Trophoblast cell (in vitro differentiated cells and primary cell): ENCODE results near the gene SRA1.
A peak's percentile ranks its signal among the peaks of the same experiment; 100 is the strongest.

Experiments used
- DNase-seq, 2 donors: peaks; one replicate each; pipeline ENCODE4 v3.0.0-alpha.2; 2016
- H2AFZ ChIP-seq: 2 replicates; pipeline ENCODE4 v1.6.1; 2013; ENCODE audit warnings: low read length, moderate library complexity, mild to moderate bottlenecking; ENCODE audit not compliant: insufficient read depth, poor library complexity
- H2AK5ac ChIP-seq: 2 replicates; pipeline ENCODE4 v1.6.1; 2013; ENCODE audit warnings: mild to moderate bottlenecking, low read length
- H2BK120ac ChIP-seq: 2 replicates; pipeline ENCODE4 v1.6.1; 2013; ENCODE audit warnings: low read length, mild to moderate bottlenecking, moderate library complexity; ENCODE audit not compliant: insufficient read depth, poor library complexity
- H2BK12ac ChIP-seq: 2 replicates; pipeline ENCODE4 v1.6.1; 2013; ENCODE audit warnings: mild to moderate bottlenecking, low read length, moderate library complexity
- H2BK5ac ChIP-seq: 2 replicates; pipeline ENCODE4 v1.6.1; 2013; ENCODE audit warnings: low read length, low read depth, moderate library complexity, mild to moderate bottlenecking; ENCODE audit not compliant: poor library complexity
- H3K14ac ChIP-seq: 2 replicates; pipeline ENCODE4 v1.6.1; 2013; ENCODE audit warnings: mild to moderate bottlenecking, low read length
- H3K18ac ChIP-seq: 2 replicates; pipeline ENCODE4 v1.6.1; 2013; ENCODE audit warnings: mild to moderate bottlenecking, low read length
- H3K23ac ChIP-seq: 2 replicates; pipeline ENCODE4 v1.6.1; 2013; ENCODE audit warnings: low read length
- H3K27ac ChIP-seq: 2 replicates; pipeline ENCODE4 v1.5.1; 2013; ENCODE audit warnings: low read depth, mild to moderate bottlenecking, inconsistent platforms, low read length, moderate library complexity
- H3K27me3 ChIP-seq: 2 replicates; pipeline ENCODE4 v1.6.1; 2013; ENCODE audit warnings: inconsistent platforms, mild to moderate bottlenecking, low read length, moderate library complexity; ENCODE audit not compliant: insufficient read depth
- H3K36me3 ChIP-seq, 2 experiments: 1 replicate in 1 of 2; 2 replicates in 1 of 2; pipeline ENCODE4 v1.6.1; 2013; ENCODE audit warnings: low read length in 2 of 2, mild to moderate bottlenecking in 2 of 2, moderate library complexity in 1 of 2; ENCODE audit not compliant: insufficient read depth in 2 of 2, control insufficient read depth in 1 of 2
- H3K4ac ChIP-seq: 2 replicates; pipeline ENCODE4 v1.6.1; 2013; ENCODE audit warnings: low read depth, mild to moderate bottlenecking, low read length, moderate library complexity
- H3K4me1 ChIP-seq, 2 experiments: 1 replicate in 1 of 2; 2 replicates in 1 of 2; pipeline ENCODE4 v1.6.1; 2013; ENCODE audit warnings: low read length in 2 of 2, mild to moderate bottlenecking in 2 of 2, moderate library complexity in 1 of 2; ENCODE audit not compliant: insufficient read depth in 2 of 2, control insufficient read depth in 1 of 2
- H3K4me2 ChIP-seq: 2 replicates; pipeline ENCODE4 v1.6.1; 2013; ENCODE audit warnings: inconsistent platforms, mild to moderate bottlenecking, low read length, moderate library complexity
- H3K4me3 ChIP-seq: 2 replicates; pipeline ENCODE4 v1.5.1; 2013; ENCODE audit warnings: mild to moderate bottlenecking, low read depth, low read length, inconsistent platforms
- H3K79me1 ChIP-seq: one replicate; pipeline ENCODE4 v1.6.1; 2013; ENCODE audit warnings: low read length
- H3K79me2 ChIP-seq: 2 replicates; pipeline ENCODE4 v1.6.1; 2013; ENCODE audit warnings: low read length, mild to moderate bottlenecking; ENCODE audit not compliant: control insufficient read depth, insufficient read depth, poor library complexity
- H3K9ac ChIP-seq: 2 replicates; pipeline ENCODE4 v1.6.1; 2013; ENCODE audit warnings: mild to moderate bottlenecking, low read length
- H3K9me3 ChIP-seq: 2 replicates; pipeline ENCODE4 v1.6.1; 2013; ENCODE audit warnings: low read depth, mild to moderate bottlenecking, control low read depth, inconsistent platforms, low read length; ENCODE audit not compliant: insufficient read depth
- H4K12ac ChIP-seq: 2 replicates; pipeline ENCODE4 v1.6.1; 2013; ENCODE audit warnings: low read depth, mild to moderate bottlenecking, low read length, moderate library complexity
- H4K8ac ChIP-seq: 2 replicates; pipeline ENCODE4 v1.6.1; 2013; ENCODE audit warnings: low read depth, mild to moderate bottlenecking, low read length, moderate library complexity
- H4K91ac ChIP-seq: one replicate; pipeline ENCODE4 v1.6.1; 2013; ENCODE audit warnings: low read depth, mild to moderate bottlenecking, low read length, moderate library complexity
- WGBS: extraction: QIAGEN DNeasy Blood & Tissue Kit; methylation state at CpG from one replicate; pipeline ENCODE4 v1.1.7; 2013; ENCODE audit warnings: missing lambda C conversion rate; ENCODE audit not compliant: insufficient read length, insufficient coverage; ENCODE audit errors: extremely low coverage; 5-methylcytosine and 5-hydroxymethylcytosine counted together

The SRA1 gene

GRCh38 chr5:140571105-140571504 lies 13.8 kb upstream of the SRA1 start:
- Histone ChIP-seq H3K9ac (no peak overlapping the region), H2BK5ac (no peak overlapping the region), H2BK12ac (no peak overlapping the region), H3K9me3 (peaks cover 3% of the 10 kb centered on the region), H3K4me2 (no peak overlapping the region), H3K18ac (no peak overlapping the region), H2BK120ac (no peak overlapping the region), H3K23ac (no peak overlapping the region), H4K12ac (no peak overlapping the region), H2AK5ac (no peak overlapping the region), H3K4ac (no peak overlapping the region), H3K27ac (no peak overlapping the region), H3K36me3 (peaks cover 20 to 25% of the 10 kb centered on the region in 2 experiments), H4K8ac (no peak overlapping the region), H4K91ac (no peak overlapping the region), H3K4me3 (no peak overlapping the region), H3K4me1 (peaks cover 0 to 14% of the 10 kb centered on the region in 2 experiments), H3K79me2 (no peaks in the 10 kb centered on the region), H3K79me1 (no peaks in the 10 kb centered on the region), H2AFZ (no peak overlapping the region), H3K27me3 (no peaks in the 10 kb centered on the region), H3K14ac (no peak overlapping the region)
- WGBS = no CpG with 5 or more reads among the region's 5 CpGs
- DNase-seq = no peak

DNA sequence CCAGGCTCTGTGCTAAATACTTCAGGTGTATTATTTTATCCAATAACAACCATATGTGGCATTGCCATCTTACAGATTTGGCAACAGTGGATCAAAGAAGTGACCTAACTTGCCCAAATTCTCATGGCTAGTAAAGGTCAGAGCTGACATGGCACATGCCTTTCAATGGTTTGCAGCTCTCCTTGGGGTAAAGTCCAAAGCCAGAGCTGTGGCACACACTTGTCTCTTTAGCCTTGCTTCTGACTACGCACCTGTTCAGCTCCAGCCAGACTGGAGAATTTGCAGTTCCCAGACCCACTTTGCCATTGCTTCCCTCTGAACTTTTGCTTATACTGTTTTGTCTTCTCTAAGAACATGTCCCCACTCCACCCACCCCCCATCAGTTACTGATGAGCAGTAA lies 13.2 kb upstream of the SRA1 start:
- Histone ChIP-seq H2BK120ac (no peak overlapping the region), H2BK12ac (no peak overlapping the region), H3K4me1 (peaks cover 2 to 17% of the 10 kb centered on the region in 2 experiments), H4K91ac (no peak overlapping the region), H3K14ac (no peak overlapping the region), H3K23ac (no peak overlapping the region), H3K4me2 (no peak overlapping the region), H3K27me3 (no peaks in the 10 kb centered on the region), H3K36me3 (peaks cover 20 to 25% of the 10 kb centered on the region in 2 experiments), H2AFZ (no peak overlapping the region), H2BK5ac (no peak overlapping the region), H4K12ac (no peak overlapping the region), H3K4ac (no peak overlapping the region), H3K79me2 (no peaks in the 10 kb centered on the region), H3K9ac (no peak overlapping the region), H3K9me3 (peaks cover 3% of the 10 kb centered on the region), H2AK5ac (no peak overlapping the region), H3K18ac (no peak overlapping the region), H4K8ac (no peak overlapping the region), H3K27ac (no peak overlapping the region), H3K79me1 (no peaks in the 10 kb centered on the region), H3K4me3 (no peak overlapping the region)
- no CpG with 5 or more reads among the region's 1 CpG for WGBS
- DNase-seq = no peak

DNA sequence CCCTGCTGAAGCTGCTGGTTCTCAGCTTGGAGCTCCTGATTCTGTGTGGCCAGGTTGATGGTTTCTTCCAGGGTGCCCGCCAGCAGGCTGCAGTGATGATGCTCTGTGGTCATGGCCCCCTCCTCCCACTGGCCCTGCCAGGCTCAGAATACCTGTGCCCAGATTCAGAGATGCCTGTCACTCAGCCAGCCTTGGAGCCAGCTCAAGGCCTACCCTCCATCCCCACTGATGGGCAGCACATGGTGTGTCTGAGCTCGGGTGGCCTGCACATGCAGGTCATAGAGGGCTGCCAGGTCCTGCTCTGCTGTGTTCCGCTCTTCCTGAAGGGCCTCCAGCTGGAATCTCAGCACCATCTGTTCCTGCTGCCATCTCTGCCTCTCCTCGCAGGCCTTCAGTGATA lies 12.8 kb upstream of the SRA1 start:
- H3K4me2 ChIP-seq = no peak overlapping the region
- H3K79me2 ChIP-seq = peaks cover under 1% of the 10 kb centered on the region
- no peak overlapping the region for H4K12ac ChIP-seq
- no peak overlapping the region for H3K23ac ChIP-seq
- H3K27me3 ChIP-seq = no peaks in the 10 kb centered on the region
- DNase-seq = no peak
- H2BK5ac ChIP-seq = no peak overlapping the region
- H2AK5ac ChIP-seq = no peak overlapping the region
- no peak overlapping the region for H3K27ac ChIP-seq
- no peak overlapping the region for H4K91ac ChIP-seq
- H3K79me1 ChIP-seq = peaks cover under 1% of the 10 kb centered on the region
- no peak overlapping the region for H3K4me3 ChIP-seq
- WGBS = no CpG with 5 or more reads among the region's 4 CpGs
- no peak overlapping the region for H3K4ac ChIP-seq
- H4K8ac ChIP-seq = no peak overlapping the region
- H3K4me1 ChIP-seq = peaks cover 2 to 20% of the 10 kb centered on the region in 2 experiments
- no peak overlapping the region for H3K9ac ChIP-seq
- H3K14ac ChIP-seq = no peak overlapping the region
- no peaks in the 10 kb centered on the region for H3K9me3 ChIP-seq
- no peak overlapping the region for H2AFZ ChIP-seq
- H3K18ac ChIP-seq = no peak overlapping the region
- H3K36me3 ChIP-seq = peaks cover 20 to 25% of the 10 kb centered on the region in 2 experiments
- no peak overlapping the region for H2BK12ac ChIP-seq
- H2BK120ac ChIP-seq = no peak overlapping the region

DNA sequence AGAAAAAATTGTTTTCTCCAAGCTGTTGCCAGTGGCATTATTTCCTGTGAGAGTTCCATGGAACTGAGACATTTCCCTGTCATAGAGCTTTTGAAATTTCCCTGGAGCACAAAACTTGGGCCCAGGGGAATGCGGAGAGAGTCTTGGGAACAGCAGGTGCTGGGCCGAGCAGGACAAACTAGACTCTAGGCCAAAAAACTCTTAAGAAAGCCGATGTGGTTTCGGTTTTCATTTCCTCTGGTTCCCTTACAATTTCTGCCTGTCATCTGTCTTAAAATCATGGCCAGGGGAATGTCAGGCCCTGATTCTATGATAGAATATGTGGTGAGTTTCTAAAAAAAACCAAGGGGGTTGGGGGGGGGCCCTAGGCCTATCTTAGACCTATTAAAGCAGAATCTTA lies 11.9 kb upstream of the SRA1 start:
- Histone ChIP-seq H3K23ac (no peak overlapping the region), H2AFZ (no peak overlapping the region), H3K27me3 (no peaks in the 10 kb centered on the region), H2BK120ac (no peak overlapping the region), H3K79me1 (peaks cover 8% of the 10 kb centered on the region), H3K14ac (no peak overlapping the region), H2BK5ac (no peak overlapping the region), H3K4me2 (no peak overlapping the region), H3K9me3 (no peaks in the 10 kb centered on the region), H3K79me2 (peaks cover 7% of the 10 kb centered on the region), H3K18ac (no peak overlapping the region), H3K36me3 (peaks cover 20 to 25% of the 10 kb centered on the region in 2 experiments), H3K4ac (no peak overlapping the region), H4K8ac (no peak overlapping the region), H3K4me3 (no peak overlapping the region), H3K9ac (no peak overlapping the region), H2AK5ac (no peak overlapping the region), H4K12ac (no peak overlapping the region), H3K4me1 (peaks cover 2 to 20% of the 10 kb centered on the region in 2 experiments), H4K91ac (no peak overlapping the region), H2BK12ac (no peak overlapping the region), H3K27ac (no peak overlapping the region)
- WGBS = no CpG with 5 or more reads among the region's 4 CpGs
- DNase-seq = peak; percentile 20 to 32
